ENCODE data around the gene TRANK1.

The TRANK1 gene

GRCh38 chr3:36908647-36909180 is 36.1 kb downstream of the TRANK1 start:
- DNase-seq, result no peak
- Histone ChIP-seq H3K9ac (ENCODE audit: low read length) (peak overlapping the region; percentile 29; the same call in 1 of the 2 replicates), H3K27me3 (replicated peaks; ENCODE audit: insufficient read depth, low read length) (no peaks in the 10 kb centered on the region), H3K27ac (ENCODE audit: low read length) (peak overlapping the region; percentile 36; the same call in 1 of the 2 replicates), H3K9me3 (replicated peaks; ENCODE audit: insufficient read depth, low read length) (no peaks in the 10 kb centered on the region), H2AFZ (ENCODE audit: low read length) (peak overlapping the region; percentile 60), H4K20me1 (ENCODE audit: insufficient read depth, low read length) (no peaks in the 10 kb centered on the region), H3F3A (ENCODE audit: insufficient read depth, low read length) (peaks cover 34% of the 10 kb centered on the region), H3K79me2 (ENCODE audit: low read length) (no peaks in the 10 kb centered on the region), H3K36me3 (replicated peaks; ENCODE audit: insufficient read depth, low read length) (no peaks in the 10 kb centered on the region), H3K4me1 (ENCODE audit: low read length) (peaks cover 29% of the 10 kb centered on the region), H3K4me2 (ENCODE audit: low read depth, low read length) (peak overlapping the region; percentile 52), H3K4me3 (ENCODE audit: low read length) (peak overlapping the region; percentile 68), H3K9me2 (replicated peaks; ENCODE audit: insufficient read depth, low read length) (no peaks in the 10 kb centered on the region)
- TF ChIP-seq CTCF (IDR thresholded peaks at IDR 0.05; ENCODE audit: low read length) (no peak), EZH2phosphoT487 (IDR thresholded peaks at IDR 0.05; ENCODE audit: low read length) (no peak), EZH2 (optimal IDR thresholded peaks at IDR 0.05; ENCODE audit: low read depth, low read length) (no peak)

GRCh38 chr3:36907911-36908646 is 36.8 kb downstream of the TRANK1 start:
- H4K20me1 ChIP-seq (ENCODE audit: insufficient read depth, low read length), result no peaks in the 10 kb centered on the region
- H3K27me3 ChIP-seq (replicated peaks; ENCODE audit: insufficient read depth, low read length), result no peaks in the 10 kb centered on the region
- peaks cover 23% of the 10 kb centered on the region for H3K4me1 ChIP-seq (ENCODE audit: low read length)
- H3K9me3 ChIP-seq (replicated peaks; ENCODE audit: insufficient read depth, low read length), result no peaks in the 10 kb centered on the region
- peak overlapping the region; percentile 60 for H2AFZ ChIP-seq (ENCODE audit: low read length)
- H3K79me2 ChIP-seq (ENCODE audit: low read length), result no peaks in the 10 kb centered on the region
- TF ChIP-seq CTCF (IDR thresholded peaks at IDR 0.05; ENCODE audit: low read length) (no peak), EZH2phosphoT487 (IDR thresholded peaks at IDR 0.05; ENCODE audit: low read length) (no peak), EZH2 (optimal IDR thresholded peaks at IDR 0.05; ENCODE audit: low read depth, low read length) (no peak)
- H3K4me2 ChIP-seq (ENCODE audit: low read depth, low read length), result peak overlapping the region; percentile 52
- peak overlapping the region; percentile 29; the same call in 1 of the 2 replicates for H3K9ac ChIP-seq (ENCODE audit: low read length)
- peak; percentile 76 for DNase-seq
- H3K9me2 ChIP-seq (replicated peaks; ENCODE audit: insufficient read depth, low read length), result no peaks in the 10 kb centered on the region
- H3K4me3 ChIP-seq (ENCODE audit: low read length), result peak overlapping the region; percentile 68
- H3K27ac ChIP-seq (ENCODE audit: low read length), result peak overlapping the region; percentile 36; the same call in 1 of the 2 replicates
- H3F3A ChIP-seq (ENCODE audit: insufficient read depth, low read length), result peaks cover 31% of the 10 kb centered on the region
- no peaks in the 10 kb centered on the region for H3K36me3 ChIP-seq (replicated peaks; ENCODE audit: insufficient read depth, low read length)

GRCh38 chr3:36906504-36907149 is 38.2 kb downstream of the TRANK1 start:
- TF ChIP-seq EZH2phosphoT487 (IDR thresholded peaks at IDR 0.05; ENCODE audit: low read length) (no peak), CTCF (IDR thresholded peaks at IDR 0.05; ENCODE audit: low read length) (no peak), EZH2 (optimal IDR thresholded peaks at IDR 0.05; ENCODE audit: low read depth, low read length) (no peak)
- Histone ChIP-seq H3K36me3 (replicated peaks; ENCODE audit: insufficient read depth, low read length) (no peaks in the 10 kb centered on the region), H3K4me3 (ENCODE audit: low read length) (no peak overlapping the region), H3F3A (ENCODE audit: insufficient read depth, low read length) (peaks cover 16% of the 10 kb centered on the region), H3K27ac (ENCODE audit: low read length) (no peak overlapping the region), H3K4me2 (ENCODE audit: low read depth, low read length) (no peak overlapping the region), H3K27me3 (replicated peaks; ENCODE audit: insufficient read depth, low read length) (no peaks in the 10 kb centered on the region), H4K20me1 (ENCODE audit: insufficient read depth, low read length) (no peaks in the 10 kb centered on the region), H3K79me2 (ENCODE audit: low read length) (no peaks in the 10 kb centered on the region), H3K9me3 (replicated peaks; ENCODE audit: insufficient read depth, low read length) (no peaks in the 10 kb centered on the region), H3K9ac (ENCODE audit: low read length) (no peak overlapping the region), H3K4me1 (ENCODE audit: low read length) (peaks cover 15% of the 10 kb centered on the region), H2AFZ (ENCODE audit: low read length) (no peak overlapping the region), H3K9me2 (replicated peaks; ENCODE audit: insufficient read depth, low read length) (no peaks in the 10 kb centered on the region)
- DNase-seq, result no peak

Measured in MM.1S (cell line).